ENCODE data around the gene CHDH.

GRCh38 chr3:53823026-53823955 is 22.9 kb downstream of the CHDH start:
- TF ChIP-seq CTCF (IDR thresholded peaks at IDR 0.05; ENCODE audit: low read depth, low read length, poor library complexity, severe bottlenecking): no peak
- TF ChIP-seq EZH2phosphoT487 (IDR thresholded peaks at IDR 0.05; ENCODE audit: borderline replicate concordance, low read length): no peak
